Measurements from ENCODE around the gene KDM4D. TPM values are rescaled to one million over a fixed set of nuclear protein-coding genes. Genes with fewer than 3 reads are reported as not detected.

KDM4D gene
- total and polyA plus RNA-seq, 2 of the 4 experiments (the other 2 are of a cell fraction), result 0.90 to 1.1 TPM

GRCh38 chr11:95011376-95011775 lies 37.9 kb downstream of the KDM4D start:
- TF ChIP-seq MXI1 (IDR thresholded peaks at IDR 0.05; ENCODE audit: borderline replicate concordance, low read depth, low read length), result no peak
- TF ChIP-seq MAFK (IDR thresholded peaks at IDR 0.05; ENCODE audit: low read depth, low read length), result peak; percentile 82

More at GRCh38 chr11:95011376-95011775, 37.9 kb downstream of the KDM4D start:
- H4K91ac ChIP-seq (ENCODE audit: insufficient read depth, low read depth, low read length), result no peak overlapping the region
- H2BK120ac ChIP-seq (ENCODE audit: low read depth, low read length), result no peak overlapping the region
- CTCF ChIA-PET, result no interaction called here
- no peak overlapping the region for H3K14ac ChIP-seq (replicated peaks; ENCODE audit: low read depth, low read length)
- no peaks in the 10 kb centered on the region for H3K9me1 ChIP-seq (ENCODE audit: insufficient read depth, low read length)
- in situ Hi-C loops (cut with MboI; ENCODE audit: low sequenced_read_pairs), result no loop called here
- H3K79me1 ChIP-seq (ENCODE audit: low read depth in 1 of 2, low read length in 2 of 2), result no peaks in the 10 kb centered on the region
- POLR2A ChIA-PET (ENCODE audit: unreplicated experiment), result no interaction called here
- H2AFZ ChIP-seq (replicated peaks; ENCODE audit: low read length, poor library complexity), result no peak overlapping the region
- dilution Hi-C loops (cut with HindIII; ENCODE audit: low sequenced_read_pairs, unreplicated experiment), result no loop called here
- no peaks in the 10 kb centered on the region for H4K20me1 ChIP-seq (ENCODE audit: insufficient read depth, low read length)
- DNase-seq, result no peak
- H3K4me3 ChIP-seq (ENCODE audit: insufficient read depth, low read depth, low read length), result no peak overlapping the region
- no peaks in the 10 kb centered on the region for H3K9me3 ChIP-seq (ENCODE audit: control insufficient read depth, insufficient read depth, low read length)
- H3K23ac ChIP-seq (ENCODE audit: low read depth, low read length), result no peak overlapping the region
- no peak overlapping the region for H2AK5ac ChIP-seq (ENCODE audit: low read depth, low read length)
- H3K4me2 ChIP-seq (ENCODE audit: low read depth, low read length), result no peak overlapping the region
- no peak overlapping the region for H4K8ac ChIP-seq (ENCODE audit: low read depth in 2 of 2, low read length in 2 of 2)
- H2AK9ac ChIP-seq (replicated peaks; ENCODE audit: low read depth, low read length, poor library complexity), result no peak overlapping the region
- no peak overlapping the region for H3K27ac ChIP-seq (ENCODE audit: insufficient read depth, low read length)
- no peak overlapping the region for H3K56ac ChIP-seq (ENCODE audit: extremely low read depth, insufficient read depth, low read length)
- no peak overlapping the region for H3K9ac ChIP-seq (ENCODE audit: low read depth, low read length)
- H2BK20ac ChIP-seq (ENCODE audit: low read depth, low read length), result no peak overlapping the region
- no peak overlapping the region for H4K5ac ChIP-seq (ENCODE audit: low read depth, low read length)
- no peaks in the 10 kb centered on the region for H3K36me3 ChIP-seq (ENCODE audit: control insufficient read depth, insufficient read depth, low read length)
- no TSS peak for BruUV-seq (replicated peaks)
- H2BK5ac ChIP-seq (ENCODE audit: low read depth, low read length, poor library complexity, severe bottlenecking), result no peak overlapping the region
- no peaks in the 10 kb centered on the region for H3K4me1 ChIP-seq (ENCODE audit: control insufficient read depth, insufficient read depth, low read length)
- intact Hi-C loops (cut with micrococcal nuclease), result no loop called here
- no peak for ATAC-seq (ENCODE audit: low read depth)
- H3K18ac ChIP-seq (ENCODE audit: low read depth, low read length), result no peak overlapping the region
- H3K4ac ChIP-seq (ENCODE audit: low read depth, low read length), result no peak overlapping the region
- no peak overlapping the region for H2BK15ac ChIP-seq (ENCODE audit: low read depth, low read length)
- H3K27me3 ChIP-seq (ENCODE audit: control insufficient read depth, insufficient read depth, low read length), result peaks cover 15% of the 10 kb centered on the region
